ENCODE measurements around the gene VTI1A.

Gene VTI1A

GRCh38 chr10:112807013-112807412 is 360.0 kb downstream of the VTI1A start:
- DNase-seq (ENCODE audit: insufficient read length, low spot score) = no peak
- no peak for FAIRE-seq
- no peak for TF ChIP-seq POLR2A (IDR thresholded peaks at IDR 0.05; ENCODE audit: low read depth, low read length)

DNA sequence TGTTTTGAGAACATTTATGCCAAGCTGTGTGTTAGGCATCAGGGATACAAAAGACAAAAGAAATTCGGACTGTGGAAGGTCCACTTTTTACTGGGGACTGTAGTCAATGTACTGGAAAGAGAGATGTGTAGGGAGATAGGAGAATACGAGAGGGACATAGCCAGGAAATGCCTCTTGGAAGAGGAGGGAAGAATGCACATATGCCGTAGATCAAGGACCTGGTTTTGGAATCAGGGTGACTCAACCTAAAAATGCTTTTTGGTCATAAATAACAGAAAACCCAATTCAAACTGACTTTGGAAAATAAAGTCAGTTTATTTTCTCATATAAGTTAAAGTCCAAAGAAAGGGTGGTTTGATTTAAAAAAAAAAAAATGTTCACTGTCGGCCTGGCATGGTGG is 362.7 kb downstream of the VTI1A start:
- FAIRE-seq = no peak
- TF ChIP-seq POLR2A (IDR thresholded peaks at IDR 0.05; ENCODE audit: low read depth, low read length) = no peak
- DNase-seq (ENCODE audit: insufficient read length, low spot score) = no peak

DNA sequence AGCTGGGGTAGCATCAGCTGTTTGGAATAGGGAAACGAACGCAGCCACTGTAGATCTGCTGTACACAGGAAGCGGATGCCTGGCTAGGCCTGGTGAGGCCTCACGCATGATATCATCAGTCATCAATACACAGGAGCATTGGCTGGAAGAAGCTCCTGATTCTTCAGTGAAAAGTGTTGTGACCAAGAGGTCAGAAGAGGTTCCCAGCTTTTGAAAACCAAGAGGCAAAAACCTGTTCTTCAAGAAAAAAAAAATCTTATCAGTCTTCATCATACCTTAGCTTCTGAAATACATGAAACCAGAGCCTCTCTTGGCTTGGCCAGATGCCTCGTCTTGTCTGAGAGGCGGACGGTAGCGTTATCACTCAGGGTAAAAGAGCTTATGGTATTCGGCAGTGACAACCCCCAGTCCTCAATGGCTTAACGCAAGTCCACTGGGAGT is 363.7 kb downstream of the VTI1A start:
- DNase-seq (ENCODE audit: insufficient read length, low spot score) (no peak), FAIRE-seq (no peak)
- TF ChIP-seq POLR2A (IDR thresholded peaks at IDR 0.05; ENCODE audit: low read depth, low read length) = no peak

GRCh38 chr10:112811741-112812551 is 364.9 kb downstream of the VTI1A start:
- TF ChIP-seq POLR2A (IDR thresholded peaks at IDR 0.05; ENCODE audit: low read depth, low read length) = no peak
- DNase-seq (ENCODE audit: insufficient read length, low spot score) (peak; percentile 90), FAIRE-seq (peak; percentile 6)

- DNase-seq (ENCODE audit: insufficient read length, low spot score) (no peak), FAIRE-seq (no peak)
- no peak for TF ChIP-seq POLR2A (IDR thresholded peaks at IDR 0.05; ENCODE audit: low read depth, low read length)
Observed at GRCh38 chr10:112812586-112812985, 365.6 kb downstream of the VTI1A start.

GRCh38 chr10:112813866-112814591 is 367.0 kb downstream of the VTI1A start:
- FAIRE-seq = no peak
- DNase-seq (ENCODE audit: insufficient read length, low spot score) = no peak
- TF ChIP-seq POLR2A (IDR thresholded peaks at IDR 0.05; ENCODE audit: low read depth, low read length) = no peak

DNA sequence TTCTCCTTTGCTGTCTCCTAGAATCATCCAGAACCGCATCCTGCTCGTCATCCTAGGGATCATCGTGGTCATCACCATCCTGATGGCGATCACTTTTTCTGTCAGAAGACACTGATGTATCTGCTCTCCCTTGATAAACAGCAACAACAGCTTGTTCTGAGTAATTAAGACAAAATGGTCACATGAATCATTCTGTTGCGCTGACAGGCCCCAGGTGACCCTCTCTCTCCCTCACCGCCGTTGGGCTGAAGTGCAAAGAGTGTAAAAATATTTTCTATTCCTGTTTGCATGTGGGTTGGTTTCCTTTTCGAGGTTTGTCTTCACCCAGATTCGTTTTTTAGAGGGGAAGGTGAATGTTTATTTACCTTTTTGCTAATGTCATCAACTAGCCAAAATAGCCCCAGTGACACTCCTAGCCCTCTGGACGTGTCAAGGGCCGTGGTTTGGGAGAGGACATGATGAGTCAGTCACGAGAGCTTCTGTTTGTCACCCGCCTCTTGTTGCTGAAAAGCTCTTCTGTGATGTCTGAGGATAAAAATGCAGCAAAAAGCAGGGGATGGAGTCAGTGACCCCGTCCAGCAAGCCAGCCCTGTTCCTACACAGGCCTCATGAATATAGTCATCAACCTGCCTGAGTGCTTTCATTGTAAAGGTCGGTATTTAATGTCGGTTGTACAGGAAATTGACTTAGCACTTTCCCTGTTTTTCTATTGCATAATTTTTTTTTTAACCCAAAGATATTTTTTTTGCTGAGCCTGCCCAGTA is 368.4 kb downstream of the VTI1A start:
- FAIRE-seq (no peak), DNase-seq (ENCODE audit: insufficient read length, low spot score) (peak; percentile 61)
- no peak for TF ChIP-seq POLR2A (IDR thresholded peaks at IDR 0.05; ENCODE audit: low read depth, low read length)

GRCh38 chr10:112816033-112816430 is 369.0 kb downstream of the VTI1A start:
- DNase-seq (ENCODE audit: insufficient read length, low spot score) = no peak
- TF ChIP-seq POLR2A (IDR thresholded peaks at IDR 0.05; ENCODE audit: low read depth, low read length) = no peak
- no peak for FAIRE-seq

DNA sequence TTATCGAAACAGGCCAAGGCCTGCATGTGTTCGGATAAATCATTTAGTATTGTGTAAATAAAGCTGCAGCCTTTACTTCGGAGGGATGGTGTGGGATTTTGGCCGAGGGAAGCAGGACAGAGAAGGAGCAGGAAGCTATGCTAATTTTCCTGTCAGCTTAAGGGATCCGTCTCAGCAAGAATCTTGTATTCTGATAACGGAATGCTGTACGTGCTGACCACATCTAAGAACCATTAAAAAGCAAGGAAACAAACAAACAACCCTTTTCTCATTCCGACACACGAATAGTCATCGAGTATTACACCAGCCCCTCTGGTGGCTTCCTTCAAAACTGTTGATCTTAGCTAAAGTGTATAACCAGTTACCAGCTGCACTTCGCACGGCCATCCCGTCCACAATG is 369.9 kb downstream of the VTI1A start:
- DNase-seq (ENCODE audit: insufficient read length, low spot score) = no peak
- no peak for TF ChIP-seq POLR2A (IDR thresholded peaks at IDR 0.05; ENCODE audit: low read depth, low read length)
- FAIRE-seq = no peak

GRCh38 chr10:112817981-112818777 is 371.2 kb downstream of the VTI1A start:
- TF ChIP-seq POLR2A (IDR thresholded peaks at IDR 0.05; ENCODE audit: low read depth, low read length) = no peak
- no peak for FAIRE-seq

GRCh38 chr10:112819231-112819630 is 372.2 kb downstream of the VTI1A start:
- FAIRE-seq = no peak
- no peak for TF ChIP-seq POLR2A (IDR thresholded peaks at IDR 0.05; ENCODE audit: low read depth, low read length)
- DNase-seq (ENCODE audit: insufficient read length, low spot score) = no peak

More at GRCh38 chr10:112817981-112818777, 371.2 kb downstream of the VTI1A start:
- no peak for DNase-seq (ENCODE audit: insufficient read length, low spot score)

DNA sequence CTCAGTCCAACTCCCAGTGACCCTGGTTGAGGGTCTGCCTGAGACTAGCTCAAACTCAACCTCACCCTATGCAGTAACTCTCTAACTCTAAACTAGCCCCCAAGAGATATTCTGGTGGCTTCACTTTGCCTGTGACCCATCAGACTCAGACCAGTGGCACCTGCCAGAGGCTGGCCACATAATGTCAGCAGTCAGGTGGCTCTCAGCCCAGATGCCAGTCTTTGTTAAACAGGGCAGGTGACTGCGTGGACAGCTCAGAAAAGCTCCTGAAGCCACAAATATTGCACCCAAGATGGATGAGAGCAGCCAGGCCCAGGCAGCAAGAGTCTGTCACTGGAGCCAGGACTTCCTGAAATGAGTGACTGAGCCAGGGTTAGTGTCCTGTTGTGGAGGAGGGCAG is 373.3 kb downstream of the VTI1A start:
- TF ChIP-seq POLR2A (IDR thresholded peaks at IDR 0.05; ENCODE audit: low read depth, low read length) = no peak
- no peak for DNase-seq (ENCODE audit: insufficient read length, low spot score)
- no peak for FAIRE-seq

- TF ChIP-seq POLR2A (IDR thresholded peaks at IDR 0.05; ENCODE audit: low read depth, low read length) = no peak
- FAIRE-seq (no peak), DNase-seq (ENCODE audit: insufficient read length, low spot score) (no peak)
Observed at GRCh38 chr10:112821038-112821437, 374.0 kb downstream of the VTI1A start.
